Transverse colon (tissue), 3 donors: ENCODE data around the gene SF3B2.

Experiments
- EP300 ChIP-seq: sonication (generic); formaldehyde crosslinking; IDR thresholded peaks from one replicate; pipeline ENCODE4 v1.6.1; 2017; ENCODE audit warnings: antibody characterized with exemption, low read depth
- POLR2A ChIP-seq: fragments of 450-650 bp; IDR thresholded peaks from one replicate; pipeline ENCODE4 v1.6.1; 2016; ENCODE audit warnings: antibody characterized with exemption, mild to moderate bottlenecking, moderate library complexity
- TF ChIP-seq, protein P1 (sequence below), 5 experiments: fragments of 200-600 bp in 3 of 5; fragments of 450-650 bp in 2 of 5; sonication (generic) in 3 of 5; IDR thresholded peaks; 1 replicate in 2 of 5; 2 replicates in 3 of 5; pipeline ENCODE4 v1.5.1; 2016 to 2017; ENCODE audit warnings: antibody characterized with exemption in 5 of 5, inconsistent platforms in 3 of 5, mild to moderate bottlenecking in 2 of 5, moderate library complexity in 1 of 5

DNA sequence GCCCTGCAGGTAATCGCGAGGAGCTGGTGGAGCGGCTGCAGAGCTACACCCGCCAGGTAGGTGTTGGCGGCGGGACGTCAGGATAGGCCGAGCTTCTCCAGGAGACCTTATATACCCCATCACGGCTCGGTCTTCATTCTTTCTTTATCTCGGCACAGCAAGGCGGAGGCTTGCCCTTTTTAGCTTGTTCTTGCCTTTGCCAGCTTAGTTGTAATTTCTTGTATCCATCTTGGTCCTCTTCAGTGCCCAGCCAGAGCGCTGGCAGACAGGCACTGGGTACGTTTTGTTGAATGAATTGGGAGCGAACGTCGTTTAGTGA lies 459 bp downstream of the SF3B2 start:
- TF ChIP-seq, protein P1, sequence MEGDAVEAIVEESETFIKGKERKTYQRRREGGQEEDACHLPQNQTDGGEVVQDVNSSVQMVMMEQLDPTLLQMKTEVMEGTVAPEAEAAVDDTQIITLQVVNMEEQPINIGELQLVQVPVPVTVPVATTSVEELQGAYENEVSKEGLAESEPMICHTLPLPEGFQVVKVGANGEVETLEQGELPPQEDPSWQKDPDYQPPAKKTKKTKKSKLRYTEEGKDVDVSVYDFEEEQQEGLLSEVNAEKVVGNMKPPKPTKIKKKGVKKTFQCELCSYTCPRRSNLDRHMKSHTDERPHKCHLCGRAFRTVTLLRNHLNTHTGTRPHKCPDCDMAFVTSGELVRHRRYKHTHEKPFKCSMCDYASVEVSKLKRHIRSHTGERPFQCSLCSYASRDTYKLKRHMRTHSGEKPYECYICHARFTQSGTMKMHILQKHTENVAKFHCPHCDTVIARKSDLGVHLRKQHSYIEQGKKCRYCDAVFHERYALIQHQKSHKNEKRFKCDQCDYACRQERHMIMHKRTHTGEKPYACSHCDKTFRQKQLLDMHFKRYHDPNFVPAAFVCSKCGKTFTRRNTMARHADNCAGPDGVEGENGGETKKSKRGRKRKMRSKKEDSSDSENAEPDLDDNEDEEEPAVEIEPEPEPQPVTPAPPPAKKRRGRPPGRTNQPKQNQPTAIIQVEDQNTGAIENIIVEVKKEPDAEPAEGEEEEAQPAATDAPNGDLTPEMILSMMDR (IDR thresholded peaks at IDR 0.05): no peak
- TF ChIP-seq EP300: no peak
- no peak for TF ChIP-seq POLR2A
